Calu3 (cell line): ENCODE data around the gene MYADM. TPM values are rescaled to one million over a fixed set of nuclear protein-coding genes. Genes with fewer than 3 reads are reported as not detected.

Experiments used
- BruUV-seq: library from RNA; stranded (reverse); fragments of 400-500 nt; replicated peaks from 2 replicates; lab custom pipeline; 2021; lab: Mats Ljungman, UMichigan
- CTCF ChIA-PET: fragments of 300-600 bp; sonication (Branson Sonifier 250); formaldehyde crosslinking; loops from one replicate; lab custom pipeline; 2022; ENCODE audit warnings: antibody characterized with exemption; lab: Charles Lee
- DNase-seq: peaks from one replicate; pipeline ENCODE4 v3.0.0; 2022
- H3K27ac Mint-ChIP-seq: one replicate; pipeline ENCODE4 v1.8.0; 2022; ENCODE audit warnings: mixed read lengths; ENCODE audit not compliant: unreplicated experiment
- H3K27me3 Mint-ChIP-seq: one replicate; pipeline ENCODE4 v1.8.0; 2022; ENCODE audit warnings: mixed read lengths; ENCODE audit not compliant: unreplicated experiment
- H3K36me3 Mint-ChIP-seq: one replicate; pipeline ENCODE4 v1.8.0; 2022; ENCODE audit warnings: mild to moderate bottlenecking, moderate library complexity, mixed read lengths; ENCODE audit not compliant: insufficient read depth, unreplicated experiment
- H3K4me1 Mint-ChIP-seq: one replicate; pipeline ENCODE4 v1.8.0; 2022; ENCODE audit warnings: mild to moderate bottlenecking, low read depth, mixed read lengths; ENCODE audit not compliant: unreplicated experiment
- H3K4me3 Mint-ChIP-seq: one replicate; pipeline ENCODE4 v1.8.0; 2022; ENCODE audit warnings: mild to moderate bottlenecking, low read depth, moderate library complexity, mixed read lengths; ENCODE audit not compliant: unreplicated experiment
- H3K9me3 Mint-ChIP-seq: one replicate; pipeline ENCODE4 v1.8.0; 2022; ENCODE audit warnings: low read depth, mixed read lengths; ENCODE audit not compliant: unreplicated experiment
- intact Hi-C: fragments of 100-400 bp; cut with micrococcal nuclease; formaldehyde crosslinking; loops from one replicate; pipeline ENCODE4 v1.10.0; 2022; ENCODE audit not compliant: unreplicated experiment
- total RNA-seq: library from RNA; stranded (reverse); gene quantifications from 2 replicates; pipeline ENCODE4 v1.2.3, GENCODE V29; 2022
- TF ChIP-seq, protein P1 (sequence below): fragments of 200-600 bp; IDR thresholded peaks from one replicate; pipeline ENCODE4 v1.8.0; 2022; ENCODE audit warnings: antibody characterized with exemption; ENCODE audit not compliant: unreplicated experiment

MYADM gene
- total RNA-seq, 1 experiment from 2014 or later: 464 TPM

- no TSS peak for BruUV-seq
- Mint-ChIP-seq H3K36me3 (peaks cover 61% of the 10 kb centered on the region), H3K27ac (peak overlapping the region; percentile 99), H3K4me3 (peak overlapping the region; percentile 95), H3K4me1 (peaks cover 37% of the 10 kb centered on the region), H3K9me3 (no peaks in the 10 kb centered on the region), H3K27me3 (no peaks in the 10 kb centered on the region)
- TF ChIP-seq, protein P1, sequence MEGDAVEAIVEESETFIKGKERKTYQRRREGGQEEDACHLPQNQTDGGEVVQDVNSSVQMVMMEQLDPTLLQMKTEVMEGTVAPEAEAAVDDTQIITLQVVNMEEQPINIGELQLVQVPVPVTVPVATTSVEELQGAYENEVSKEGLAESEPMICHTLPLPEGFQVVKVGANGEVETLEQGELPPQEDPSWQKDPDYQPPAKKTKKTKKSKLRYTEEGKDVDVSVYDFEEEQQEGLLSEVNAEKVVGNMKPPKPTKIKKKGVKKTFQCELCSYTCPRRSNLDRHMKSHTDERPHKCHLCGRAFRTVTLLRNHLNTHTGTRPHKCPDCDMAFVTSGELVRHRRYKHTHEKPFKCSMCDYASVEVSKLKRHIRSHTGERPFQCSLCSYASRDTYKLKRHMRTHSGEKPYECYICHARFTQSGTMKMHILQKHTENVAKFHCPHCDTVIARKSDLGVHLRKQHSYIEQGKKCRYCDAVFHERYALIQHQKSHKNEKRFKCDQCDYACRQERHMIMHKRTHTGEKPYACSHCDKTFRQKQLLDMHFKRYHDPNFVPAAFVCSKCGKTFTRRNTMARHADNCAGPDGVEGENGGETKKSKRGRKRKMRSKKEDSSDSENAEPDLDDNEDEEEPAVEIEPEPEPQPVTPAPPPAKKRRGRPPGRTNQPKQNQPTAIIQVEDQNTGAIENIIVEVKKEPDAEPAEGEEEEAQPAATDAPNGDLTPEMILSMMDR: no peak
- CTCF ChIA-PET: interaction anchor here (1.0 to 1.3 kb wide), 2 partner anchors 116 to 166 kb away, joined by 4 read pairs; no protein-coding TSS in a partner anchor
- peak; percentile 73 for DNase-seq
- intact Hi-C loops: loop anchor here (2.0 kb wide), 1 partner anchor 116 kb away; no protein-coding TSS in a partner anchor
Measured at GRCh38 chr19:53864308-53864836, 3.3 kb upstream of the MYADM start.

GRCh38 chr19:53865523-53865917 is 2.2 kb upstream of the MYADM start:
- Mint-ChIP-seq H3K27me3 (no peaks in the 10 kb centered on the region), H3K4me1 (peaks cover 40% of the 10 kb centered on the region), H3K36me3 (peaks cover 73% of the 10 kb centered on the region), H3K27ac (peak overlapping the region; percentile 99), H3K4me3 (peak overlapping the region; percentile 95), H3K9me3 (no peaks in the 10 kb centered on the region)
- CTCF ChIA-PET: interaction anchor here (0.6 to 1.3 kb wide), 5 partner anchors 24 to 231 kb away, joined by 3 to 4 read pairs (median 4); no protein-coding TSS in a partner anchor
- no peak for DNase-seq
- intact Hi-C loops: loop anchor here (1.0 to 2.0 kb wide), 2 partner anchors 23 to 115 kb away; no protein-coding TSS in a partner anchor
- BruUV-seq: TSS peak; percentile 74
- TF ChIP-seq, protein P1: no peak

DNA sequence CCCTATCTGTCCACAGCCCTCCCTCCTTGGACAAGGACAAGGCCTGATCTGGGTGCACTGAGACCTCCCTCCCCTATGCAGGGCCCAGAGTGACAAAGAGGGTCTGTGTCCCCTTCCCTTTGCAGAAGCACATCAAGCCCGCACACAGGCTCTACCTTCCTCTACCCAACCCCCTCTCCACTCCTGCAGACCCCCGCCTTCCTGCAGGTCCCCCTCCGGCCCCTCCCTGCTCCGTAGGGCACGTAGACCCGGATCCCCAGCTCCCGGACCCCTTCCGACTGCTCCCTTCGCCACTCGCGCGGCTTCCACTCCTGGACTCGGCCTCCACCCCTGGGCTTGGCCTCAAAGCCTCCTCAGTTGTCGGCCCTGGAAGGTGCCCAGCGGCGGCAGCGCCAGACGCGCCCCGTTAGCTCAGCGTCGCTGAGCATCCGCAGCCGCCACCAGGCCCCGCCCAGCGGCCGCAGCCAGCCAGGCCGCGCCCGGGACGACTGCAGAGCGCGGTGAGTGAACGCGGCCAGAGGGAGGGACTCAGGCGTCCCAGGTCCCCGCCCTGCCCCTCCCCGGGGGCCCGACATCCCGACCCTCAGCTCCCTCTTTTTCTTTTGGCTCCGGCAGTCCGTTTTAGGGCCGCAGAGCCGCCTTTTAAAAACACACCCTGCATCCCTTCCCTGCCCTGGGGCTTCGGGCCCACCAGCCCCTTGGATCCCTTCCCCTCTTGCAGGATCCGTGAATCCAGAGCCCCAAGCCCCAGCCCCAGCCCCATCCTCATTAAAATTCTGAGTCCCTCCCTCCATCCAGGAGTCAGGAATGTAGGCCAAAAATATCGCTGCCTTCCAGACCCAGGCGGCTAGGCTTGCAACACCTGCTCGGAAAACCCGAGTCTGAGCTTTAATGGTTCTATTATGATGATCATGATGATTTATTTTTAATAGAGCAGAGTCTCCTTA is 1.5 kb upstream of the MYADM start:
- Mint-ChIP-seq H3K36me3 (peaks cover 80% of the 10 kb centered on the region), H3K9me3 (no peaks in the 10 kb centered on the region), H3K27ac (peak overlapping the region; percentile 99), H3K27me3 (no peaks in the 10 kb centered on the region), H3K4me3 (peak overlapping the region; percentile 95), H3K4me1 (peaks cover 47% of the 10 kb centered on the region)
- BruUV-seq: no TSS peak
- DNase-seq: peak; percentile 94
- TF ChIP-seq, protein P1: no peak
- intact Hi-C loops: loop anchor here (1.0 to 2.0 kb wide), 2 partner anchors 24 to 115 kb away; no protein-coding TSS in a partner anchor
- CTCF ChIA-PET: interaction anchor here (0.6 to 1.1 kb wide), 8 partner anchors 25 to 231 kb away, joined by 3 to 5 read pairs (median 4); no protein-coding TSS in a partner anchor

- no peaks in the 10 kb centered on the region for H3K9me3 Mint-ChIP-seq
- no TSS peak for BruUV-seq
- intact Hi-C loops: no loop called here
- H3K4me1 Mint-ChIP-seq: peaks cover 54% of the 10 kb centered on the region
- TF ChIP-seq, protein P1: no peak
- peak overlapping the region; percentile 99 for H3K27ac Mint-ChIP-seq
- H3K4me3 Mint-ChIP-seq: peak overlapping the region; percentile 95
- CTCF ChIA-PET: interaction anchor here (0.6 to 1.8 kb wide), 6 partner anchors 15 to 163 kb away, joined by 3 to 10 read pairs (median 6); partner anchors contain the start of gene PRKCG
- H3K27me3 Mint-ChIP-seq: no peaks in the 10 kb centered on the region
- peaks cover 86% of the 10 kb centered on the region for H3K36me3 Mint-ChIP-seq
- peak; percentile 11 for DNase-seq
Measured at GRCh38 chr19:53866865-53867224, 838 bp upstream of the MYADM start.
